Psoas muscle (tissue), 8 donors: ENCODE measurements around the gene RRP1. TPM values are rescaled to one million over a fixed set of nuclear protein-coding genes. Genes with fewer than 3 reads are reported as not detected.

Experiments
- ATAC-seq, 4 donors: fragments of 200-7000 bp; cut with Tn5 transposase; one replicate each; pipeline ENCODE4 v1.9.1; 2020; ENCODE audit warnings: moderate library complexity in 3 of 4, mild to moderate bottlenecking in 2 of 4
- DNase-seq, 2 donors: peaks; one replicate each; pipeline ENCODE4 v3.0.0-alpha.2; 2020
- H3K27ac ChIP-seq: fragments of 200-600 bp; one replicate; pipeline ENCODE4 v1.8.0; 2022
- H3K27me3 ChIP-seq, 3 donors: fragments of 200-600 bp in 1 of 3; one replicate each; pipeline versions ENCODE4 v1.6.1 to v1.8.0; 2013 to 2022; ENCODE audit warnings: low read length in 2 of 3, mild to moderate bottlenecking in 2 of 3, moderate library complexity in 1 of 3; ENCODE audit not compliant: insufficient read depth in 3 of 3
- H3K36me3 ChIP-seq, 2 donors: fragments of 200-600 bp in 1 of 2; one replicate each; pipeline versions ENCODE4 v1.6.1 to v1.8.0; 2013 to 2022; ENCODE audit warnings: low read depth in 1 of 2, mild to moderate bottlenecking in 1 of 2, moderate library complexity in 1 of 2; ENCODE audit not compliant: insufficient read depth in 1 of 2
- H3K4me1 ChIP-seq: fragments of 200-600 bp; one replicate; pipeline ENCODE4 v1.8.0; 2022
- H3K4me3 ChIP-seq: fragments of 200-600 bp; one replicate; pipeline ENCODE4 v1.8.0; 2022; ENCODE audit warnings: mild to moderate bottlenecking
- H3K9me3 ChIP-seq: fragments of 200-600 bp; one replicate; pipeline ENCODE4 v1.8.0; 2022
- WGBS, 3 donors: extraction: QIAGEN DNeasy Blood & Tissue Kit; methylation state at CpG; one replicate each; pipeline versions ENCODE4 v1.1.6 to v1.1.7; 2013; 5-methylcytosine and 5-hydroxymethylcytosine counted together
- intact Hi-C, 2 donors: fragments of 100-400 bp; cut with DNase I; formaldehyde crosslinking; loops; one replicate each; pipeline versions ENCODE4 v1.11.0 to v1.14.2; 2022
- polyA plus RNA-seq, 3 donors: library from polyadenylated mRNA; stranded (reverse); fragments of 200-250 nt; gene quantifications; one replicate each; pipeline ENCODE4 v1.2.3, GENCODE V29; 2013
- total RNA-seq, 4 donors: library from RNA; stranded (reverse); fragmentation: NEBNext Ultra II Directional in 2 of 4; extraction: Animal tissue kit (Norgen Biotek cat#: 25700) in 2 of 4; gene quantifications; one replicate each; pipeline versions ENCODE4 v1.2.1 to v1.2.4, GENCODE V29; 2021 to 2023
- TF ChIP-seq, protein P1 (sequence below): fragments of 200-600 bp; IDR thresholded peaks from one replicate; pipeline ENCODE4 v1.8.0; 2022; ENCODE audit warnings: antibody characterized with exemption
- donor health status: healthy with polysubstance abuse.
- donor health status: DM: no; HTN: no; CAD: no; lungs with moderate emphysema.
- donor health status: Bipolar disorder and iron deficiency.
- donor health status: healthy.
- donor health status: DM: yes; HTN: yes; CAD: no.
- donor health status: DM: no; HTN: no; CAD: no.
- donor health status: DM: no; HTN: no; CAD: no.
- donor health status: DM: yes; HTN: yes; CAD: no.

Gene RRP1
- total and polyA plus RNA-seq, 7 donors, result 9.5 to 29.7 (median 18.9) TPM

DNA sequence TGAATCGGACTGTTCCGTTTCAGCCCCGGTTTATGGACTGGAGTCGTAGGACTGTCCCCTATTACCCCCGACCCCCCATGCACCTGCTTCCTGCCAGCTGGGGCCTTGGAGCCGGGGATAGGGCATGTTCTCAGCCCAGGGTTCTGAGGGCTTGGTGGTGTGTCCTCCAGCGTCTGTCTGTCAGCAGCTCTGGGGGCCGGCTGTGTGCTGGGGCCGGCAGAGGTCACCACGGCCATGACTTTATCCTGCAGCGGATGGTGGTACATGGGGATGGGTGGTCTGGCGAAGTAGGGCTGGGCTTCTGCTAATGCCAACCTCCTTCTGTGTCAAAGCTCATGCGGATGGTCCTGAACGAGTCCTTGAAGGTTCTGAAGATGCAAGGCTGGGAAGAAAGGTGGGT, 5.5 kb downstream of the RRP1 start:
- no peak overlapping the region for H3K27ac ChIP-seq
- no peak overlapping the region for H3K4me3 ChIP-seq
- ATAC-seq (no peak), DNase-seq (no peak)
- H3K4me1 ChIP-seq, result peaks cover 11% of the 10 kb centered on the region
- H3K27me3 ChIP-seq, result no peaks in the 10 kb centered on the region
- peaks cover 10 to 93% of the 10 kb centered on the region in 2 donors for H3K36me3 ChIP-seq
- WGBS, 3 donors, result 84 to 87% (median 85%) methylated on average over 11 to 14 of the region's 14 CpGs
- TF ChIP-seq, protein P1, sequence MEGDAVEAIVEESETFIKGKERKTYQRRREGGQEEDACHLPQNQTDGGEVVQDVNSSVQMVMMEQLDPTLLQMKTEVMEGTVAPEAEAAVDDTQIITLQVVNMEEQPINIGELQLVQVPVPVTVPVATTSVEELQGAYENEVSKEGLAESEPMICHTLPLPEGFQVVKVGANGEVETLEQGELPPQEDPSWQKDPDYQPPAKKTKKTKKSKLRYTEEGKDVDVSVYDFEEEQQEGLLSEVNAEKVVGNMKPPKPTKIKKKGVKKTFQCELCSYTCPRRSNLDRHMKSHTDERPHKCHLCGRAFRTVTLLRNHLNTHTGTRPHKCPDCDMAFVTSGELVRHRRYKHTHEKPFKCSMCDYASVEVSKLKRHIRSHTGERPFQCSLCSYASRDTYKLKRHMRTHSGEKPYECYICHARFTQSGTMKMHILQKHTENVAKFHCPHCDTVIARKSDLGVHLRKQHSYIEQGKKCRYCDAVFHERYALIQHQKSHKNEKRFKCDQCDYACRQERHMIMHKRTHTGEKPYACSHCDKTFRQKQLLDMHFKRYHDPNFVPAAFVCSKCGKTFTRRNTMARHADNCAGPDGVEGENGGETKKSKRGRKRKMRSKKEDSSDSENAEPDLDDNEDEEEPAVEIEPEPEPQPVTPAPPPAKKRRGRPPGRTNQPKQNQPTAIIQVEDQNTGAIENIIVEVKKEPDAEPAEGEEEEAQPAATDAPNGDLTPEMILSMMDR, result no peak
- no peaks in the 10 kb centered on the region for H3K9me3 ChIP-seq
- intact Hi-C loops, result no loop called here

DNA sequence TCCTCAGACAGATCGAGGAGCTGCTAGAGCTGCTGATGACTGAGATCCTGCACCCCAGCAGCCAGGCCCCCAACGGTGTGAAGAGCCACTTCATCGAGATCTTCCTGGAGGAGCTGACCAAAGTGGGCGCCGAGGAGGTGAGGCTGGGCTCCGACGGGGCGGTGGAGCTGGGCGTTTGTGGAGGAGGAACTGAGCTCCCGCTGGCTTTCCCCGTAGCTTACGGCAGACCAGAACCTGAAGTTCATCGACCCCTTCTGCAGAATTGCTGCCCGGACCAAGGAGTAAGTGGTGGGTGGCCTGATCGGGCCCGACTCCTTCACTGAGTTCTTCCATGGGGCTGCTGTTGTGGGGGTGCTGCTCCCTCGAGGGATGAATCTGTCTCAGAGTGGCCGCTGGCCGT, 8.0 kb downstream of the RRP1 start:
- ATAC-seq (no peak), DNase-seq (no peak)
- peaks cover 12 to 100% of the 10 kb centered on the region in 2 donors for H3K36me3 ChIP-seq
- H3K27ac ChIP-seq, result no peak overlapping the region
- 92 to 93% (median 92%) methylated on average over 19 of the region's 19 CpGs for WGBS, 3 donors
- TF ChIP-seq, protein P1, result no peak
- H3K4me1 ChIP-seq, result no peaks in the 10 kb centered on the region
- intact Hi-C loops, result no loop called here
- no peak overlapping the region for H3K4me3 ChIP-seq
- no peaks in the 10 kb centered on the region for H3K9me3 ChIP-seq
- no peaks in the 10 kb centered on the region for H3K27me3 ChIP-seq

DNA sequence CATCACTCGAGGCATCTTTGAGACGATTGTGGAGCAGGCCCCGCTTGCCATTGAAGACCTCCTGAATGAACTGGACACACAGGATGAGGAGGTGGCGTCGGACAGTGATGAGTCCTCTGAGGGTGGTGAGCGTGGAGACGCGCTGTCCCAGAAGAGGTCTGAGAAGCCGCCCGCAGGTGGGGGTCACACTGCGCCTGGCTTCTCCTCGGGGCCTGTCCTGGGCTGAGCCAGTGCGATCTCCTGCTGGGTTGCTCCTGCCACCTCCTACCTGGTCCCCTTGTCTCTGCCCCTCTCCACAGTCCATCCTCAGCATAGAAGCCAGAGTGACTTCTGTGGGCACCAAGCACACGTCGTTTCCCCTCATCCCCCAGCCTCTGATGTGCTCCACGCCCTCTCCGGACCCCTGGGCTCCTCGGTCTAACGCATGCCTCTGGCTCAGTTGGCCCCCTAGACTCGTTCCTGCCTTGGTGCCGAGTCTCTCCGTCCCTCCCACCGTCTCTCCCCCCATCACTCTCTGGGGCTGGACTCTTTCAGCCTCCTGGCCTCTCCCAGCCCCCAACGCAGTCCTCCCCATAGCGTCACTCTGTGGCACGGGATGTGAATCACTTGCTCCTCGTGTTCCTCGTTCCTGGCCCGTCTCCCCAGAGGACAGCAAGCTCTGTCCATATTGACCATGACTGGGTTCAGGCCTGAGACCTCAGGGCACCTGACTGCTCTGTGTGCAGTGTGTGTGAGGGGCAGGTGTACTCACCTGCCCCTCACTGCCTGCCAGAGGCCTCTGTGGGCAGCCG, 8.7 kb downstream of the RRP1 start:
- H3K27me3 ChIP-seq, result no peaks in the 10 kb centered on the region
- no peak for ATAC-seq
- peaks cover 12 to 100% of the 10 kb centered on the region in 2 donors for H3K36me3 ChIP-seq
- no peak for DNase-seq
- no peak overlapping the region for H3K27ac ChIP-seq
- H3K4me3 ChIP-seq, result no peak overlapping the region
- no peaks in the 10 kb centered on the region for H3K4me1 ChIP-seq
- WGBS, 3 donors, result 88 to 92% (median 91%) methylated on average over 28 to 30 of the region's 30 CpGs
- intact Hi-C loops, result no loop called here
- TF ChIP-seq, protein P1, result no peak
- H3K9me3 ChIP-seq, result no peaks in the 10 kb centered on the region

DNA sequence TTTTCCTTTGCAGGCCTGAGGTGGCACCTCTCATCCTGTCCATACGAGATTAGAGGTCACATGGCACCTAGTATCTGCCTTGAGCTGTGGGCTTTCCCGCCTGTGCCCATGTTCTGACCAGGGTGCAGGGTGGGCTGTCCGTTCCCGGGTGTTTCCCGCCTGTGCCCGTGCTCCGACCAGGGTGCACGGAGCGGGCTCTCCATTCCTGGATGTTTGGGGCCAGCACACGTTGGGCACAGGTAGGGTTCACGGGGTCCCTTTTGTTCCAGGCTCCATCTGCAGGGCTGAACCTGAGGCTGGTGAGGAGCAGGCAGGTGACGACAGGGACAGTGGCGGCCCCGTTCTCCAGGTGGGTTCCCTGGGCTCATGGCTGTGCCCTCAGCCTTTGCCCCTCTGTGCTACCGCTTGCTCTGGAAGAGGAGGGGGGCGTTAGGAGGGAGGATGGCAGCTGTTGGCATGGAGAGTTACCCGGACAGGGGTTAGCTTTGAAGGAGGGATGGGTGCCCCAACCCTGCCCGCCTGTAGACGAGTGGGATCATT, 10.0 kb downstream of the RRP1 start:
- Histone ChIP-seq H3K9me3 (no peaks in the 10 kb centered on the region), H3K27ac (no peak overlapping the region), H3K36me3 (peaks cover 12 to 100% of the 10 kb centered on the region in 2 donors), H3K4me1 (no peaks in the 10 kb centered on the region), H3K27me3 (no peaks in the 10 kb centered on the region), H3K4me3 (no peak overlapping the region)
- TF ChIP-seq, protein P1, result no peak
- DNase-seq (no peak), ATAC-seq (no peak)
- WGBS, 3 donors, result 90 to 94% (median 92%) methylated on average over 17 to 19 of the region's 19 CpGs
- intact Hi-C loops, result no loop called here
